HG02884 (cell line): ENCODE results near the gene NFATC1.

Experiments
- ATAC-seq: cut with Tn5 transposase; IDR thresholded peaks from one replicate; pipeline ENCODE4 v1.9.1; 2021; ENCODE audit warnings: mild to moderate bottlenecking, moderate library complexity; ENCODE audit not compliant: unreplicated experiment

Gene NFATC1

DNA sequence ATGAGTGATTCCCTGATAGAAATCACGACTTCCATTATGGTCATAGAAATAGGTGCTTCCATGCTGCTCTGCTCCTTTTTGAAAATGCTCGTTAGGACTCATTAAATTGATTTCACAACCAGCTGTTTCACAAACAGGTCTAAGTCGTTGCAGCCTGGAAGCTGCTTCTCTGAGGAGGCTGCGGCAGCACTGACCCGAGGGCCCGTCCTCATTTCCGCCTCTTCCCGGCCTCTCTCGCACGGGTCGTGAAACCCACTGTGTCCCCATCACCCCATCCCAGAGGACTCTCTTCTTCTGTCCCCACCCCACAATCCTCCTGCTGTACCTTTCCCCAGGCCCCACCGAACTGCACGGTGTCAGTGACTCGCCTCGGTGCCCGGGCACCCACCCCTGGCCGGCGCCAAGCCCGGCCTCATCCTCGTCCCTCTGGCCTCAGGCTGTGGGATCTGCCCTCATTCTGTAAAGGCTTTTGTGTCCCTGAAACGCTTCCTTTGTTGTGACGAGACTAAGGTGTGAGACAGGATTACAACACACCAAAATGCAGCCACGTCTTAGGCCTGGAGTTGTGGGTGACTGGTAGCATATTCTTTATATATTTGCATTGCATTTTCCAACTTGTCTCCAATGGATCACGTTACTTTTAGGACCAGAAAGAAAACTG lies 171.2 kb downstream of the NFATC1 start:
- ATAC-seq, result no peak

DNA sequence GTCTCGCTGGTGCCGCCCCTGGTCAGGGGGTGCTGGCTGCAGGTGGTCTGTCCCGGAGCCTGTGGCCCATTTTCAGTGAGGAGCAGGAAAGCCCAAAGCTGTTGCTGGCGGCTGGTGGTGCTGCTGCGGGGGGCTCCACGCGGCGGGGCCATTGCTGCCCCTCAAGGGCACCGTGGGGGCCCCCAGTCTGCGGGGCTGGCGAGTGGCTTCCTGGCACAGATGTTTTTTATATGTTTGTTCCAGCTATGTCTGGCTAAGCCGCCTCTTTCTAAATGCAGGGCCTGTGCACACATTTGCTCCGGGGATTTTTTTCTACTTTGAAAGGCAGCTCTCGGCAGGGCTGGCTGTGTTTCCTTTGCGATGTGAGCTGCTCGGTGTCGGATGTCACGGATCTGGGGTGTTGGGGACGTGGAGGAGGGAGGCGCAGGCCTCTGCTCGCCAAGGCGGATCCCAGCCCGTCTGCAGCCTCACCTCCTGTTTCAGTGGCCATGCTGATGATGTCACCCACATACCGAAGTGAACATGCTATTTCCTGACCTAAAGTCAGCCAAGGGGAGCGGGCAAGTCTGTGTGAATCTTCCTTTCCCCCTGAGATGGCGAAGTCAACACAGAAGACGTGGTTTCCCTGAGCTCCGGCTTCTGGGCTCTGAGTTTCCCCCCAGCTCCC lies 171.9 kb downstream of the NFATC1 start:
- no peak for ATAC-seq

DNA sequence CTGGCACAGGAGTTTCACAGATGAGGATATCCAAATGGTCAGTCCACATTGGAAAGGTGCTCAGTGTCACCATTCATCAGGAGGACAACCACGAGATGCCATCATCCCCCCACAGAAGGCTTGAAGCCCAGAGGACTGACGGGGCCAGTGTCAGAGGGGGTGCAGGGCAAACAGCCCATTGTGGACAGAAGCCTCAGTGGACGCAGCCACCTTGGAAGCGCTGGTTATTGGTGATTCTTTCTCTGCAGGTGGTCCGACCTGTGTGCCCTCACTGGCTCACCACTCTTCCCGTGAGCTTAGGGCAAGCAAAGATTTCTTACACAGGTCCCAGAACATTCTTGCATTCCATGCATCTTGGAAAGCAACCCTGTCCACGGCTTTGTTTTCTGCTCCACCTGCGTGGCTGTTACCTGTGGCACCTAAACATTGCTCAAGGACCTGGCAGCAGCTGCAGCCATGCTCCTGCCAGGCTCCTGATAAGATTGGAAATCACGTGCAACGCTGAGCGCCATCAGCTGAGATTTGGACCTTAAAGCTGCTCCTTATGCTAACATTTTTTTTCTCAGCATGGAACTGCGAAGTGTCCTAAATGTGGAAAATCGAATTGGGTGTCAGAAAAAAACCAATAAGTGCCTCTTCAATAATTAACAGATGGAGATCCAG lies 172.9 kb downstream of the NFATC1 start:
- ATAC-seq, result no peak

DNA sequence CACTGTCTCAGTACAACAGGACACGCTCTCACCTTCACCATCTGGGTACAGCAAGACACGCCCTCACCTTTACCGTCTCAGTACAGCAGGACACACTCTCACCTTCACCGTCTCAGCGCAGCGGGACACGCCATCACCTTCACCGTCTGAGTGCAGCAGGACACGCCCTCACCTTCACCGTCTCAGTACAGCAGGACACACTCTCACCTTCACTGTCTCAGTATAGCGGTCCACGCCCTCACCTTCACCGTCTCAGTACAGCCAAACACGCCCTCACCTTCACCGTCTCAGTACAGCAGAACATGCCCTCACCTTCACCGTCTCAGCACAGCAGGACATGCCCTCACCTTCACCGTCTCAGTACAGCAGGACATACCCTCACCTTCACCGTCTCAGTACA lies 174.0 kb downstream of the NFATC1 start:
- ATAC-seq, result no peak

DNA sequence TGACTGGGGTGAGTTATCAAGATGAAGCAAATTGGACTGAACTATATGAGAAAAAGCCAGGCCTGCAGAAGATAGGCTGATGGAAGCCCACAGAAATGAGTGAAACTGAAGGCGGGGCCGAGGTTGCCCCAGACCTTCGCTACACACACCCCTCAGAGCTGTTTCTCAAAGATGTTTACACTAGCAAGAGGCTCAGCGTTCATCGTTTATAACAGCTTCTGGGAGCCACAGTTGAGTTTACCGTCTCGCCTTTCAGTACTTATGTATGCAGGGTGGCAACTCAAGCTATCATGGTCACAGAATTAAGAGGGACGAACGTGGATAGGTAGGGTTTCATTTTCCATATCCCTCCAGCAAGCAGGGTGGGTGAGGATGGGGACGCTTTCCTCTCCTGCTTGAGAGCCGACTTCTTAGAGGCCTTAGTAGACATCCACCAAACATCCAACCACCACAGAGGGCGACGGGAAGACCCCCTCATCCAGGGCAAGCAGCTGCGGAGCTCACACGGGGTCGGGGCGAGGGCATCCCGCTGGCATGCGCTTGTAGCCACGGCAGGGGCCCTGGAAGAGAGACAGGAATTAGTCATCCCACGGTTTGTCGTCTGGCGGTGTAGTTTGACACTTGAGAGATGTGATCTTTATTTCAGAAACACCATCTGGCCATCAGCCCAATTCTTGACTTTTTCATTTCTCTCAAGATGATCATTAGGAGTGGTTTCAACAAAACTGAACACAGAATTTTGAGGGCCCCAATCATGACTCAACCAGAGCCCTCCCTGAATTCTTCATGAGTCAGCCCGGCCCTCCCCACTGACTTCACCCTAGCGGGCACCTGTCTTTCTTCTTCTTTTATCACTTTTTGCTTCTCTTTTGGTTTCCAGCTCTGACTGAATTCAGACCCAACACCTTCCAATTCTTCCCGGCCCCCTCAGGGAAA lies 174.8 kb downstream of the NFATC1 start:
- no peak for ATAC-seq

DNA sequence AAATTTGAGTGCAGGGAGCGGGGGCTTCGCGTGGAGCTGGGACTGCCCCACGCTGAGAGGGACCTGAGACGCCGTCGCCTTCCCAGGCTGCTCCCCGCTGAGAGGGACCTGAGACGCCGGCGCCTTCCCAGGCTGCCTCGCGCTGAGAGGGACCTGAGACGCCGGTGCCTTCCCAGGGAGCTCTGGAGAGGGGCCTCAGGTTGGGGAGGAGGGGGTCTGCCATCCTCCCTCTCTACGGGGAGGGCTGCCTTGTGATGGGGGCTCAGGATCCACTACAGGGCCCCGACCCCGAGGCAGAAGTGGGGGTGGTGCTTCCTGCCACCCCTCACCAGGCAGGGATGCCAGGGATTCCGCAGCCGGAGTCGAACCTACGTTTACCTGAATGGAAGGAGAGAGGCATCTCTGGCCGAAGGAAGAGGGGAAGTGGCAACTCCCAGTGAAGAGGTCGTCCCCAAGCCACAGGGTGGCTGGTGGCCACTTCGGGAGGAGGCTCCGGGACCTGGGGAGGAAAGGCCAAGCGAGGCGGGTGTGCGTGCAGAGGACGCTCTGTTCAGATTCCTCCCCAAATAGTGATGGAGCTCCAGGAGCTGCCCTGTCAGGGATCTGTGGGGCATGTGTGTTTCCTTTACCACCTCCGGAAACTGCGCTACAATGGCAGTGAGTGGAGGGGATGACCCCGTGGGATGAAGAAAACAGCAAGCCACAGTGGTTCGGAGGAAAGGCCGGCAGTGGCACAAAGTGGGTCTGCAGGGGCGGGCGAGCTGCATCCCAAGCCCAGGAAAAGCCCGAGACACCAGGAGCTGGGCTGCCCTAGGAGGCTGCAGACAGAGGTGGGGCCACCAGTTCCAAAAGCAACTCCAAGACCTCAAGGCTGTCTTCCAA lies 175.7 kb downstream of the NFATC1 start:
- no peak for ATAC-seq

DNA sequence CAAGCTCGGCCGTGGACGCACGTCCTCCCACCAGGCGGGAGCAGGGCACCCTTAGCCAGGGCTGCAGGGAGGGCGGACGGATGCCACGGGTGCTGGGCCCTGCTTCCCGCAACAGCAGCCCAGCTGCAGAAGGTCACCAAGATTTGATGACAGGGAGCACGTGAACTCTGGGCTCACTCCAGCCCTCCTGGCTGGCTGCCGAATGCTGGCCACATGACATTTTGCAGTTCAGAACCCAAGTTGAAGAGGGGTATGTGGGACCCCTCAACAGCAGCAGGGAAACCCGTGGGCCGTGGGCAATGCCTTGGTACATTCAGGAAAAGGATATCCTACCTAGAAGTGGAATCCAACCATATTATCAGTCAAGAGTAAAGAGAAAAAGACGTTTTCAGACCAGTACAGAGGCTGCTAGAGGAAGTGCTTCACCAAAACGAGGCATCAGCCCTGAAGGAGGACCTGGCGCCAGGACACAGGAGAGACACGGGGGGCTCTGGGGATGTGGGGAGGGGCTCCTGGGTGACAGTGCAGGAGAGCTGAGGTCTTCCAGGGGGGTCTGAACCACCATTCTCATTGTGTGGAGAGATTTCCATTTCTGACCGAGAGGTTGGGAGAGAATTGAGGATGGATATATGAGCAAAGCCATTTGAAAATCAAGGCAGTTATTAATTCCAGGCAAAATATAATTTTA lies 176.5 kb downstream of the NFATC1 start:
- ATAC-seq, result no peak

DNA sequence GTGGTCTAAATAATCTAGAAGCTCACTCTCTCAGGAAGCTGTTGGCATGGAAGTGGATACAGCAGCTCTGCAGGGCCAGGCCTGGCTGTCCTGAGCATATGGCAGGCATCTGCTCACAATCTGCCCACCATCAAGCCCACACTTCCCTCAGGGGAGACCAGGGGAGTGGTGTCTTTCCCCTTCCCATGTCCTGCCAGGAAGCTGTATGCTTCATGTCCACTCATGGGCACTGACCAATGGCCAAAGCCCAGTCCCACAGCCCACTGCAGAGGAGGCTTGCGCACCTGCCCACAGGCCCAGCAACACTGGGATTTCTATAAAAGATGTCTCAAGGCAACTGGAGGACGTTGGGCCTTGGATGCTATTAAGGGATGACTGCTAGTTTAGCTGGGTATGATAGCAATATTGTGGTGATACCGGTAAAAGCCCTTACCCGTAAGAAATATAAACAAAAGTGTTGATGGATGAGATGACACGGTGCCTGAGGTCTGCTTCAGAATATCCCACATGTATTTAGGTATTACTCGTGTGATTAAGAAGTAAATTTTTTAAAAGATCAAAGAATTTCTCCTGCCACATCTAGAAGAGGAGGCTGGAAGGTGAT lies 177.2 kb downstream of the NFATC1 start:
- ATAC-seq, result no peak

DNA sequence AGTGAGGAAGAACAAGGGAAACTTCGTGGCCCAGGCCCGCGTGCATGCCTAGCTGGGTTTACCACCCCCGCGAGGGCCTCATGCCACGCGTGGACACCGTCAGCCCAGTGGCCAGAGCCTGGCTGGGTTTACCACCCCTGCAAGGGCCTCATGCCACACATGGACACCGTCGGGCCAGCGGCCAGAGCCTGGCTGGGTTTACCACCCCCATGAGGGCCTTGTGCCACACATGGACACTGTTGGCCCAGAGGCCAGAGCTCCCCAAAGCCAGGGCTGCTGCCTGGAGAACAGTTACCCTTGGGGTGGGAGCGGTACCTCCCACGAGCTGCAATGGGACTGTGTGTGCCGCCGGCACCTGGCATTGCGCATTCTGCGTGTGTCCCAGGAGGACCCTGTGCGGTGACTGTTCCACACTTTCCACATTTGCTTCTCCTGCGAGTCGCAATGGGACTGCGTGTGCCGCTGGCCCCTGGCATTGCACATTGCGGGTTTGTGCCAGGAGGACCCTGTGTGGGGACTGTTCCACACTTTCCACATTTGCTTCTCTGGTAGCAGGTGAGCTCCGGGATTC lies 178.3 kb downstream of the NFATC1 start:
- ATAC-seq, result no peak

DNA sequence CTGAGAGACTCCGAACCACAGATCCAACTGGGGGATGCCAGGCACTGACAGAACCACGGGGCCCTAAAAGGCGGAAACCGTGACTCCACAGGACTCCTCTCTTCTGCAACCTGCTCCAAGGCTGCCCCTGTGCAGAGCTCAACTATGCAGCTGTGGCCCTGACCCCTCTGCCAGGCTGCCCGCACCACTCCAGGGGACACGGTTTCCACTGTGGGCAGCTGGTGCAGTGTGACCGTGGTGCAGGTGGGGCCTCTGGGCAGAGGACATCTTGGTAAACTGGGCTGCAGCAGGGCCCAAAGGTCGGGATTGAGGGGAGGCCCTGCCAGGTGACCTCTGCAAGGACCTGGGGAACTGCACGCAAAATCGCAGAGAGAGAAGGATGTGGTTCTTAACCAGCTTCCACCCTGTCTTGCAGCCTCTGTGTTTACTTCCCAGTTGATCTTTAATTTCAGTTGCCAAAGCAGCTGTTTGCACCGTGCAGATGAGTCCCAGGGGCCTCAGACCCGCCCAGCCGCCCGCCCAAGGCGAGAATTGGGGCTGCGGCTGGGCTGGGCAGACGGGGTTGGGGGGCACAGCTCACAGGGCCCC lies 179.3 kb downstream of the NFATC1 start:
- no peak for ATAC-seq

DNA sequence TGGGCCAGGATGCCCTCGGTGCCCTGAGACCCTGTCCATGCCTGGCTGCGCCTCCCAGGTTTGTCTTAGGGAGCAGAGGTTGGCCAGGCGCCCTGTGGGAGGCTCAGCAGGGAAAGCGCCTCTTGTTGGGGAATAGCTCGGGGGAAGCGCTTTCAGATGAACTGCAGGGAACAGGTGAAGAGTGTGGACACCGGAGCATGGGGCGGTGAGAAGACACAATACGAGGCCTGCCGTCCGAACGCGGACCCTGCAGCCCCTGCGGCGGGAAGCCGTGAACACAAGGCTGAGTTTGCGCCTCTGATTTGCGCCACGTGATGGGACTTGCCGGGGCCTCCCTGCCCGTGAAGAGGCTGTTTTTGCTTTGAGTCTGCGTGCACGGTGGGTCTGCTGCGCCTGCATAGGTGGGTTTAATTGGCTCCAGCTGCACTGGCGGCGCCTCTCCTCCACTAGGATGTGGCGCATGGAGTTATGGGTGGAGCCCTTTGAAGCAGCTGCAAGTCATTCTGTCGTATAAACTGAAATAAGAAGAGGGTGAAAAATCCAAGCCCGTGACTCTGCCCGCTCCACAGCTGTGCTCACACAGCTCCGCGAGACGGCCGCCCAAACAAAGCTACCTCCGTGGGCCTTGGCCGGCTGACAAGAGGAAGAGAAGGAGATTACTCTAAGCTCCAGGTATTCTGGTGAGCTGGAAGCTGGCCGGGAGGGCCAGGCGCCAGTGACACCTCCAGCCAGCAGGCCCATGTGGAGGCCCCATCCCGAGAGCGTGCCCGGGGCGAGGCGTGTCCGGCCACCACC lies 180.4 kb downstream of the NFATC1 start:
- no peak for ATAC-seq

DNA sequence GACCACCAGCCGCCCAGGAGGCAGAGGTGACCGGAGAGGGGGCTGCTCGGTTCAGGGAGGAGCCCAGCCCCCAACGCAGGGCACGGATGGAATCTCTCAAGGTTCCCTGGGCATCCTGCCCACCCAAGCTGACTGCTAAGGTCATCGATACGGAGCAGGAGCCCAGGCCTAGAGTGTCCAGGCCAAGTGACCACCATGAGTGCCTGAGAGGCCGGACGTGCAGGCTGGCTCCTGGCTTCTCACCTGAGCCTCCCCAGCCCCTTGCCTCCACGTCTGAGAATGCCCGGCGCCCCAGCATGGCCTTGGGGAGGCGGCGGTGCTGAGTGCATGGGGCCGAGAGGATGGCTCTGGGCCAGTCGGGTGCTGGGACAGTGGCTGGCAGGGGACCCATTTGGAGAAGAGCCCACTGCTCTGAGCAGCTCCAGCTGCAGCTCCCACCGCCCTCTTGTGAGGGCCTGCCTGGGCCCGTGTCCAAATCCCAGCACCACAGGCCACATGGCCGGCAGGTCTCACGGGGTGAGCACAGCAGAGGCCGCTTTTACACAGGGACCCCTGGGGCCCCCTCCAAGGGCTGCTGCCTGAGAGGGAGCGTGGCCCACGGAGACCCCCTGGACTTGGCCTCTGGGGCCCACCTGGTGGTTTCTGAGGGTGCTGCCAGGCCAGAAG lies 181.1 kb downstream of the NFATC1 start:
- no peak for ATAC-seq

DNA sequence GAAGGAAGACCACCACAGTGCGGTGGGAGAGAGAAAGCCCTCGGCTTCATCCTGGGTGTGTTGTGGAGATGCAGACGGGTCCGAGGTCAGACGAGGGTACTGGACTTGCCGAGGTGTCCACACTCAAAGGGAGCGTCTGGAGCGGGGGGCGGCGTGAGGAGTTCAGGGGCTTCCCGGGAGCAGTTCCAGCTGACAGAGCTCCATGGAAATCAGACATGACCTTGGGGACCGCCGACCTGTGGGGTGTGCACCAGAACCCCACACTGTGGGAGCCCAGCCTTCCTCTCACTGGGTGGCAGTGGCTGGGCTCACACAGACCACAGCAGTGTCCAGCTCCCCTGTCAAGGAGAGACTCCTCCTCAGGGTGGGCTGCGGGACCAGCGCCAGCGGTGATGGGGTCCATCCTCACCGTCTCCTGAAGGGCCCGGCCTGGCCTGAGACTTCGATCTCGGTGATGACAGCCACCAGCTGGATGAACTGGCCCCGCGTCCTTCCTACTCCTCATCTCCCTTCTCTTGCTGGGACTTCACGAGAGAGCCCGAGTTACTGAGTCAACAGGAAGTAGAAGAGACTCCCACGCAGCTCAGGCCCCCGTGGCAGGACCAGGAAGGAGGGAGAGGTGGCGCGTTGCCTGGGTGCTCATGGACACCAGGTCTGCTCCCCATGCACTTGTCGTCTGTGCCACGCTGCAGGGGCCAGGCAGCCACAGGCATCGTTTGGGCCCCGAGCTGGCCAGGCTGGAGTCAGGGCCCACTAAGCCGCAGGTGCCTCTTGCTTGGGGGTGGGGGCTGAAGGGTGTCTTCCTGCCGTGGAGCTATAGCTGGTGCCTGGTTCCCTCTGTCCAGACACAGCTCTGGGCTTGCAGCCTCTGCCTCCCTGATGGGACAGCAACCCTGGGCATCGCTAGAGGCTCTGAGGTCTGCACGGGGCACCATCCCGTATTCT lies 182.0 kb downstream of the NFATC1 start:
- ATAC-seq, result no peak

DNA sequence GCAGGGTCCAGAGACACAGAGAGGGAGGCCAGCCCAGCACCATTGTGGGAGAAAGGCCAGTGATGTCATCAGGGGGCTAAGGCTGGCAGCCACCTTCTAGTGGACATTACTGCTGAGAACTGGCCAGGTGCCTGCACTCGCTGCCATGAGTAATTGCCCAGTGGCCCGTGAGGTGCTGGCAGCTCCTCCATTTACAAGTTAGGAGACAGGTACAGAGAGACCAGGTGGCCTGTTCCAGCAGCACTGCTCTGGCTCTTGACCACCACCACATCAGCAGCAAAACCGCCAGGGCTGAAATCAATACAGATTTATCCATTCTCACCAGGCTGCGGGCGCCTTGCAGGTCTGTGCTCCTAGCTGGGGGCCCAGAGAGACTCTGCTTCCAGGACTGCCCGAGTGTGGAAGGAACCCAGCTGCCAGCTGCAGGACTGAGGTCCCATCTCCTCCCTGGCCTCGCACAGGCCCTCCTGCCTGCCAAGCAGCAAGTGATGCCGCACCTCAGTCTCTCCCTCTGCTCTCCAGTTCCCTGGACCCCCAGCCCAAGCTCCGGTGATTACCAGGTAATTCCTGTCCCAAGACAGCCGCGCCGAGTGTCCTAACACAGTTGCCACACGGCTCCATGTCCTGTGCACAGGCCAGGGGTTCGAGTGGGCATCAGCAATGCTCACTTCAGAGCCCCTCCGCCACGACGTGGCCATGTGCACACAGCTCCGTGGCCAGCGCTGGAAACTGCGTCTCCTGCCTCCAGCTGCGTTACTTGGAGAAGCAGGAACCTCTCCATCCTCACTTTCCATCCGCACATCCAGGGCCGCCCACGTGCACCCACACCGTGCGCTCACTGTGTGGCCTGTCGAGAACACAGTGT lies 182.9 kb downstream of the NFATC1 start:
- ATAC-seq, result no peak
